CD4-positive, CD25-positive, alpha-beta regulatory T cell (primary cell): ENCODE results near the gene TCAIM. TPM values are rescaled to one million over a fixed set of nuclear protein-coding genes. Genes with fewer than 3 reads are reported as not detected.
A peak's percentile ranks its signal among the peaks of the same experiment; 100 is the strongest.

Source experiments
- ATAC-seq, 2 donors: fragments of 150-1000 bp; cut with Tn5 transposase; one replicate each; pipeline ENCODE4 v1.10.0; 2021; ENCODE audit warnings: low read depth in 2 of 2, moderate number of reproducible peaks in 2 of 2, moderate library complexity in 1 of 2
- DNase-seq, 3 donors: peaks; one replicate each; pipeline versions ENCODE4 v3.0.0 to v3.0.0-alpha.2; 2012 to 2022; ENCODE audit warnings: mixed read lengths in 1 of 3
- H3K27ac ChIP-seq: one replicate; pipeline ENCODE4 v1.7.0; 2013; ENCODE audit warnings: mild to moderate bottlenecking, low read length; ENCODE audit not compliant: insufficient read depth, poor library complexity, severe bottlenecking
- H3K27me3 ChIP-seq: one replicate; pipeline ENCODE4 v1.7.0; 2013; ENCODE audit warnings: low read length; ENCODE audit not compliant: control insufficient read depth, insufficient read depth
- H3K36me3 ChIP-seq: one replicate; pipeline ENCODE4 v1.7.0; 2013; ENCODE audit warnings: mild to moderate bottlenecking, low read length, moderate library complexity; ENCODE audit not compliant: control insufficient read depth, insufficient read depth
- H3K4me1 ChIP-seq: 2 replicates; pipeline ENCODE4 v1.7.0; 2013; ENCODE audit warnings: mild to moderate bottlenecking, low read length; ENCODE audit not compliant: insufficient read depth, control insufficient read depth, poor library complexity, severe bottlenecking
- H3K4me3 ChIP-seq: one replicate; pipeline ENCODE4 v1.7.0; 2013; ENCODE audit warnings: low read depth, mild to moderate bottlenecking, low read length, moderate library complexity
- H3K9me3 ChIP-seq, 2 experiments: 1 replicate in 1 of 2; 2 replicates in 1 of 2; pipeline ENCODE4 v1.7.0; 2013; ENCODE audit warnings: low read length in 2 of 2, mild to moderate bottlenecking in 1 of 2, moderate library complexity in 1 of 2; ENCODE audit not compliant: control insufficient read depth in 2 of 2
- H3K27ac Mint-ChIP-seq, 3 donors: one replicate each; pipeline ENCODE4 v1.8.0; 2020 to 2022; ENCODE audit warnings: mild to moderate bottlenecking in 3 of 3, mixed read lengths in 3 of 3, moderate library complexity in 2 of 3
- H3K27me3 Mint-ChIP-seq: one replicate; pipeline ENCODE4 v1.8.0; 2022; ENCODE audit warnings: mild to moderate bottlenecking, mixed read lengths
- H3K36me3 Mint-ChIP-seq: one replicate; pipeline ENCODE4 v1.8.0; 2020; ENCODE audit warnings: mixed read lengths
- H3K4me1 Mint-ChIP-seq, 4 donors: one replicate each; pipeline ENCODE4 v1.8.0; 2020 to 2022; ENCODE audit warnings: mixed read lengths in 4 of 4, mild to moderate bottlenecking in 1 of 4
- H3K4me3 Mint-ChIP-seq, 4 donors: one replicate each; pipeline ENCODE4 v1.8.0; 2020 to 2022; ENCODE audit warnings: mild to moderate bottlenecking in 4 of 4, mixed read lengths in 4 of 4, moderate library complexity in 3 of 4
- H3K9me3 Mint-ChIP-seq, 7 donors: one replicate each; pipeline ENCODE4 v1.8.0; 2020 to 2022; ENCODE audit warnings: mixed read lengths in 7 of 7, mild to moderate bottlenecking in 3 of 7, moderate library complexity in 2 of 7
- polyA plus RNA-seq, 4 donors: library from polyadenylated mRNA; unstranded; fragments of 300-500 nt; fragmentation: Illumina TruSeq; gene quantifications; one replicate each; pipeline ENCODE4 v1.2.3, GENCODE V29; 2021
- total RNA-seq: library from RNA; stranded (reverse); gene quantifications from one replicate; pipeline ENCODE4 v1.2.3, GENCODE V29; 2022

TCAIM gene
- total and polyA plus RNA-seq, 5 donors from 2014 or later, result 8.5 to 19.0 (median 17.6) TPM

GRCh38 chr3:44428910-44429309 lies 90.3 kb downstream of the TCAIM start:
- ATAC-seq (no peak), DNase-seq (no peak)
- Histone ChIP-seq H3K4me3 (no peak overlapping the region), H3K27ac (no peak overlapping the region), H3K27me3 (no peaks in the 10 kb centered on the region), H3K4me1 (no peaks in the 10 kb centered on the region), H3K36me3 (no peaks in the 10 kb centered on the region), H3K9me3 (no peaks in the 10 kb centered on the region)
- no peaks in the 10 kb centered on the region for H3K9me3 Mint-ChIP-seq
- H3K27ac Mint-ChIP-seq, result no peak overlapping the region
- no peaks in the 10 kb centered on the region for H3K4me1 Mint-ChIP-seq
- H3K4me3 Mint-ChIP-seq, result no peak overlapping the region
- peaks cover 12% of the 10 kb centered on the region for H3K27me3 Mint-ChIP-seq
- no peaks in the 10 kb centered on the region for H3K36me3 Mint-ChIP-seq

DNA sequence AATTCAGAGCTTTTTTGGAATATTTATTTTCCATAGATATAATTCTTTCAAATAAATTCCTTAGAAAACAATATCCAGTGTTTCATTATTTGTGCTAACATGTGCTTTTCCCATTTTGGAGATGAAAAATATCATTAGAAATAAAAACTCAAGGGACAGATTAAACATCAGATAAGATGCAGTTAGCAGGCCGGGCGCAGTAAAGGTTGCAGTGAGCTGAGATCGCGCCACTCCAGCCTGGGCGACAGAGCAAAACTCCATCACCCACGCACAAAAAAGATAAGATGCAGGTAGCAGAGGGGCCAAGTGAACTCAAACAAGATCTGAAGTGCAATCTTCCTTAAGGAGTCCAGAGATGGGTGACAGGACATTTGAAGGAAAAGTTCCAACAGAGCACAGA lies 90.9 kb downstream of the TCAIM start:
- H3K36me3 Mint-ChIP-seq, result no peaks in the 10 kb centered on the region
- Histone ChIP-seq H3K4me3 (no peak overlapping the region), H3K9me3 (no peaks in the 10 kb centered on the region), H3K4me1 (no peaks in the 10 kb centered on the region), H3K27ac (no peak overlapping the region), H3K27me3 (no peaks in the 10 kb centered on the region), H3K36me3 (no peaks in the 10 kb centered on the region)
- H3K4me1 Mint-ChIP-seq, result peaks cover 0 to 4% (median 0%) of the 10 kb centered on the region in 4 donors
- ATAC-seq (no peak), DNase-seq (no peak)
- peak overlapping the region in 2 of 3 donors; percentile 31 to 56 for H3K27ac Mint-ChIP-seq
- peaks cover 11% of the 10 kb centered on the region for H3K27me3 Mint-ChIP-seq
- no peak overlapping the region for H3K4me3 Mint-ChIP-seq
- no peaks in the 10 kb centered on the region for H3K9me3 Mint-ChIP-seq

- H3K36me3 ChIP-seq, result no peaks in the 10 kb centered on the region
- no peaks in the 10 kb centered on the region for H3K9me3 ChIP-seq
- H3K9me3 Mint-ChIP-seq, result no peaks in the 10 kb centered on the region
- DNase-seq (no peak), ATAC-seq (no peak)
- no peaks in the 10 kb centered on the region for H3K27me3 ChIP-seq
- no peak overlapping the region for H3K4me3 ChIP-seq
- no peak overlapping the region for H3K4me3 Mint-ChIP-seq
- no peaks in the 10 kb centered on the region for H3K36me3 Mint-ChIP-seq
- H3K27ac Mint-ChIP-seq, result no peak overlapping the region
- H3K27ac ChIP-seq, result no peak overlapping the region
- no peaks in the 10 kb centered on the region for H3K4me1 ChIP-seq
- peaks cover 7% of the 10 kb centered on the region for H3K27me3 Mint-ChIP-seq
- peaks cover 0 to 4% (median under 1%) of the 10 kb centered on the region in 4 donors for H3K4me1 Mint-ChIP-seq
Measured at GRCh38 chr3:44430466-44430865, 91.9 kb downstream of the TCAIM start.

DNA sequence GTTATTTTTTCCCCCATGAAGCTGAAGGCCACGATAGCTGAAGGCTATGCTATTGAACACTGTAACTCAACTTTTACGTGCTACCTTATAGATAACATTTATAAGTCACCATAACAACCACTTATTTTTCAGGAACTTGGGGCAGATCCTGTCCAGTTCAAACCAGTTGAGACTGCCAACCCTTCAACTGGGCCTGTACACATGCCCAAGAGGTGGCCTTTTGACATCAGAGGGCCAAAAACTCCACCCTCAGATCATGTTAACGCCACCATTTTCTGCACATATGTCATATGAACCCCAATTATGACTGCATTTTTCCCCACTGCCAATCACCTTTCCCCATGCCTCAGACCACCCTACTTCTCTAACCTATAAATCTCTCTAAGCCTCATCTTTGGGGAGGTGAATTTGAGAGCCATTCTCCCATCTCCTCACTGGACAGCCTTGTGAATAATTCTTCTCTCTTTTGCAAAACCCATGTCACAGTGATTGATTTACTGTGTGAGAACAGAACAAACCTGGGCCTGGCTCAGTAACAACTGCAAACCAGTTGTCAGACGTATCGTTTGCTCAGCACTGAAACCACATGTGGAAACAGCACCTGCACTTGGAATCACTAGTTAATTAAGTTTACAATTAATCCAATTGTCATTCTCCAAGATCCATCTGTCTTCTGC lies 96.4 kb downstream of the TCAIM start:
- Histone ChIP-seq H3K27ac (no peak overlapping the region), H3K27me3 (no peaks in the 10 kb centered on the region), H3K9me3 (no peaks in the 10 kb centered on the region), H3K4me1 (peaks cover 9% of the 10 kb centered on the region), H3K4me3 (no peak overlapping the region), H3K36me3 (no peaks in the 10 kb centered on the region)
- DNase-seq (no peak), ATAC-seq (no peak)
- no peak overlapping the region for H3K4me3 Mint-ChIP-seq
- peak overlapping the region in 2 of 3 donors; percentile 58 to 62 for H3K27ac Mint-ChIP-seq
- no peaks in the 10 kb centered on the region for H3K36me3 Mint-ChIP-seq
- H3K4me1 Mint-ChIP-seq, result peaks cover 7 to 14% (median 9%) of the 10 kb centered on the region in 4 donors
- H3K27me3 Mint-ChIP-seq, result no peaks in the 10 kb centered on the region
- H3K9me3 Mint-ChIP-seq, result no peaks in the 10 kb centered on the region

DNA sequence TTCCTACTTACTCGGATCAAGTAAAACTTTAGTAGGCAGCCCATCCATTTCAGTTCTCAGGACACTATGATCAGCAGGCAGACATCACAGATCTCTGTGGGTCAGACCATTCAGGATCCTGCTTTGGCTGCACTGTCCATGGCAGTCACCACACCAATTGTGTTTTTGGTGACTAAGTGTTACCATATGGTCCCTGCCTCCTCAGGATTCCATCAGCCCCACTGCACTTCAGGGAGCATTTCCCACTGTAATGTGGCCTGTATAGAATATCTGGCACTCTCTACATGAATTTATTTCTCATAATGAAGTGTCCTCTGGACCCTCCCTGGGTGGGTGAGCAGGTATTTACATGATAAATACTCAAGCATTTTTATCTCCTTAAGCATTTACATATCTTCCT lies 97.6 kb downstream of the TCAIM start:
- Histone ChIP-seq H3K36me3 (no peaks in the 10 kb centered on the region), H3K9me3 (no peaks in the 10 kb centered on the region), H3K27ac (no peak overlapping the region), H3K4me1 (peaks cover 16% of the 10 kb centered on the region), H3K27me3 (no peaks in the 10 kb centered on the region), H3K4me3 (no peak overlapping the region)
- Mint-ChIP-seq H3K27ac (peak overlapping the region in 1 of 3 donors; percentile 44), H3K27me3 (no peaks in the 10 kb centered on the region), H3K4me1 (peaks cover 14 to 25% (median 17%) of the 10 kb centered on the region in 4 donors), H3K36me3 (peaks cover under 1% of the 10 kb centered on the region), H3K9me3 (no peaks in the 10 kb centered on the region), H3K4me3 (no peak overlapping the region)
- ATAC-seq (no peak), DNase-seq (no peak)

- no peak overlapping the region for H3K27ac ChIP-seq
- no peak overlapping the region for H3K4me3 Mint-ChIP-seq
- peaks cover 16% of the 10 kb centered on the region for H3K4me1 ChIP-seq
- peaks cover 14 to 36% (median 19%) of the 10 kb centered on the region in 4 donors for H3K4me1 Mint-ChIP-seq
- H3K36me3 ChIP-seq, result no peaks in the 10 kb centered on the region
- no peaks in the 10 kb centered on the region for H3K27me3 Mint-ChIP-seq
- no peaks in the 10 kb centered on the region for H3K27me3 ChIP-seq
- no peak overlapping the region for H3K27ac Mint-ChIP-seq
- no peaks in the 10 kb centered on the region for H3K9me3 Mint-ChIP-seq
- H3K4me3 ChIP-seq, result no peak overlapping the region
- H3K36me3 Mint-ChIP-seq, result peaks cover 12% of the 10 kb centered on the region
- no peak for ATAC-seq
- DNase-seq, result no peak
- no peaks in the 10 kb centered on the region for H3K9me3 ChIP-seq
Measured at GRCh38 chr3:44437800-44438199, 99.2 kb downstream of the TCAIM start.

DNA sequence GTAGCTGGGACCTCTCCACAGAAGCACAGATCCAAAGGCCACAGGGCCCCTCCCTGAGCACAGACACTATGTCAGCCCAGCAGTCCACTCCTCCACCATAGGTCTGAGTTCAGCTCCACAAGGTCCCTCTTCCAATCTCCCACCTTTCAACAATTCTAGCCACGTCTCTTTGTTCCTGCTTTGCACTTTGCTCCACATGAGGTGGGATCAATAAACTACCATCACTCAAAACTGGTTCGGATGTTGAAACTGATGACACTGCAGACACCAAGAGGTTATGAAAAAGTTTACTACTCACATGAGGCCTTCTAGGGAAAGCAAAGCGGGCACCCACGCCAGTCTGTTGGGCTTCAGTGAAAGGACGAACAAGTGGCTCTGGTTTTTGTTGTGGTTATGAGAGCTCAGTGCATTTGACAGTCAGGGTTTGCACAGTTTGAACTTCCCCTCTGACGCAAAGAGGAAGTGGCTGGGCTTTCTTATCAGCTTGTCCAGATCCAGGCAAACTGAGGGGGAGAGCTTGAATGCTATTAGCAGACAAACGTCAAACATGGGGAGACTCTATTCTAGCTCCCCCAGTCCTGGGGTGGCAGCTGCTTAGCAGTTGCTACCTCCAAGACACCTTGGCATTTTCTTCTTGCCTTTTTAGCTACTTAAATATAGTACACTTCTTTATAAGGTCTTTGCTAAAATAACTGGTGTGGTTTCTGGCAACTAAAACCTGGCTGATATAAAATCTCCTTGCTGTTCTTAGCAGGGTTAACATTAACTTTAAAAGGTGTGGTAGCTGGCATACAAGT lies 101.1 kb downstream of the TCAIM start:
- peaks cover 21% of the 10 kb centered on the region for H3K36me3 Mint-ChIP-seq
- DNase-seq (peak; percentile 31 to 91 (median 78)), ATAC-seq (peak; percentile 85 to 90)
- H3K27me3 ChIP-seq, result no peaks in the 10 kb centered on the region
- peaks cover 15 to 34% (median 21%) of the 10 kb centered on the region in 4 donors for H3K4me1 Mint-ChIP-seq
- peak overlapping the region; percentile 39 to 82 (median 59) for H3K4me3 Mint-ChIP-seq
- H3K4me1 ChIP-seq, result peaks cover 16% of the 10 kb centered on the region
- H3K9me3 ChIP-seq, result no peaks in the 10 kb centered on the region
- H3K27me3 Mint-ChIP-seq, result no peaks in the 10 kb centered on the region
- H3K4me3 ChIP-seq, result peak overlapping the region; percentile 59
- H3K27ac Mint-ChIP-seq, result peak overlapping the region; percentile 91 to 96 (median 94)
- peak overlapping the region; percentile 74 for H3K27ac ChIP-seq
- peaks cover 5% of the 10 kb centered on the region for H3K36me3 ChIP-seq
- no peaks in the 10 kb centered on the region for H3K9me3 Mint-ChIP-seq
